CD4-positive, alpha-beta T cell (primary cell): ENCODE results near the gene TAF4. TPM values are rescaled to one million over a fixed set of nuclear protein-coding genes. Genes with fewer than 3 reads are reported as not detected.

Source experiments
- ATAC-seq: fragments of 200-7000 bp; cut with Tn5 transposase; one replicate; pipeline ENCODE4 v1.10.0; 2022; ENCODE audit warnings: mild to moderate bottlenecking; ENCODE audit not compliant: poor library complexity
- CTCF ChIA-PET: fragments of 350-600 bp; sonication (Branson Sonifier 250); formaldehyde crosslinking; loops from one replicate; lab custom pipeline; 2021; ENCODE audit warnings: antibody characterized with exemption, inconsistent platforms; lab: Charles Lee
- POLR2A ChIA-PET: fragments of 350-600 bp; sonication (Branson Sonifier 250); formaldehyde crosslinking; loops from one replicate; lab custom pipeline; 2021; ENCODE audit warnings: antibody characterized with exemption, inconsistent platforms; lab: Charles Lee
- DNase-seq, 14 experiments: peaks; one replicate each; pipeline ENCODE4 v3.0.0-alpha.2; 2013 to 2020; ENCODE audit warnings: mixed read lengths in 2 of 14
- H3K27ac ChIP-seq, 2 donors: one replicate each; pipeline versions ENCODE4 v1.5.1 to v1.7.0; 2013; ENCODE audit warnings: low read length in 2 of 2, low read depth in 1 of 2, mild to moderate bottlenecking in 1 of 2
- H3K27me3 ChIP-seq, 2 experiments: 1 replicate in 1 of 2; 2 replicates in 1 of 2; pipeline versions ENCODE4 v1.6.1 to v1.7.0; 2013; ENCODE audit warnings: low read length in 2 of 2, control low read depth in 1 of 2, mild to moderate bottlenecking in 1 of 2, moderate library complexity in 1 of 2; ENCODE audit not compliant: insufficient read depth in 2 of 2, control insufficient read depth in 1 of 2
- H3K36me3 ChIP-seq: one replicate; pipeline ENCODE4 v1.6.1; 2013; ENCODE audit warnings: low read length, control low read depth; ENCODE audit not compliant: insufficient read depth
- H3K4me1 ChIP-seq: one replicate; pipeline ENCODE4 v1.6.1; 2013; ENCODE audit warnings: low read length, control low read depth; ENCODE audit not compliant: insufficient read depth
- H3K4me3 ChIP-seq: one replicate; pipeline ENCODE4 v1.5.1; 2013; ENCODE audit warnings: mild to moderate bottlenecking, low read length, moderate library complexity
- H3K9me3 ChIP-seq, 2 experiments: 1 replicate in 1 of 2; 2 replicates in 1 of 2; pipeline versions ENCODE4 v1.6.1 to v1.7.0; 2013; ENCODE audit warnings: low read length in 2 of 2, mild to moderate bottlenecking in 2 of 2, control low read depth in 1 of 2, moderate library complexity in 1 of 2; ENCODE audit not compliant: control insufficient read depth in 1 of 2, insufficient read depth in 1 of 2
- H3K27ac Mint-ChIP-seq: one replicate; pipeline ENCODE4 v1.8.0; 2020; ENCODE audit warnings: mixed read lengths
- H3K27me3 Mint-ChIP-seq: one replicate; pipeline ENCODE4 v1.8.0; 2021; ENCODE audit warnings: mixed read lengths
- H3K36me3 Mint-ChIP-seq: one replicate; pipeline ENCODE4 v1.8.0; 2021; ENCODE audit warnings: low read depth, mixed read lengths
- H3K4me1 Mint-ChIP-seq: one replicate; pipeline ENCODE4 v1.8.0; 2021; ENCODE audit warnings: low read depth, mixed read lengths
- H3K4me3 Mint-ChIP-seq: one replicate; pipeline ENCODE4 v1.8.0; 2020; ENCODE audit warnings: mild to moderate bottlenecking, mixed read lengths
- H3K9me3 Mint-ChIP-seq: one replicate; pipeline ENCODE4 v1.8.0; 2020; ENCODE audit warnings: mixed read lengths
- intact Hi-C, 2 experiments: fragments of 100-400 bp; cut with DNase I in 1 of 2; cut with micrococcal nuclease in 1 of 2; formaldehyde crosslinking; loops; one replicate each; pipeline versions ENCODE4 v1.15.1 to v1.9.0; 2023 to 2025; cut with DNase I, micrococcal nuclease
- total RNA-seq, 174 experiments: library from RNA in 2 of 174; stranded (reverse) in 2 of 174; gene quantifications; one replicate each; pipeline ENCODE4 v1.2.3 and lab custom pipeline; 2021 to 2026
- TF ChIP-seq, protein P1 (sequence below): fragments of 200-600 bp; IDR thresholded peaks from one replicate; pipeline ENCODE4 v1.8.0; 2022; ENCODE audit warnings: antibody characterized with exemption, mild to moderate bottlenecking

TAF4 gene
- total RNA-seq, 2 experiments from 2014 or later = 11.1 to 12.5 TPM

- Mint-ChIP-seq H3K4me3 (no peak overlapping the region), H3K9me3 (peaks cover 6% of the 10 kb centered on the region), H3K27ac (no peak overlapping the region), H3K36me3 (peaks cover 97% of the 10 kb centered on the region), H3K4me1 (peaks cover 6% of the 10 kb centered on the region), H3K27me3 (no peaks in the 10 kb centered on the region)
- intact Hi-C loops = no loop called here
- CTCF ChIA-PET = no interaction called here
- POLR2A ChIA-PET = no interaction called here
- Histone ChIP-seq H3K27me3 (no peaks in the 10 kb centered on the region), H3K4me3 (no peak overlapping the region), H3K36me3 (peaks cover 75% of the 10 kb centered on the region), H3K9me3 (peaks cover 11 to 36% of the 10 kb centered on the region in 2 experiments), H3K4me1 (no peaks in the 10 kb centered on the region), H3K27ac (no peak overlapping the region)
- no peak for DNase-seq
- TF ChIP-seq, protein P1, sequence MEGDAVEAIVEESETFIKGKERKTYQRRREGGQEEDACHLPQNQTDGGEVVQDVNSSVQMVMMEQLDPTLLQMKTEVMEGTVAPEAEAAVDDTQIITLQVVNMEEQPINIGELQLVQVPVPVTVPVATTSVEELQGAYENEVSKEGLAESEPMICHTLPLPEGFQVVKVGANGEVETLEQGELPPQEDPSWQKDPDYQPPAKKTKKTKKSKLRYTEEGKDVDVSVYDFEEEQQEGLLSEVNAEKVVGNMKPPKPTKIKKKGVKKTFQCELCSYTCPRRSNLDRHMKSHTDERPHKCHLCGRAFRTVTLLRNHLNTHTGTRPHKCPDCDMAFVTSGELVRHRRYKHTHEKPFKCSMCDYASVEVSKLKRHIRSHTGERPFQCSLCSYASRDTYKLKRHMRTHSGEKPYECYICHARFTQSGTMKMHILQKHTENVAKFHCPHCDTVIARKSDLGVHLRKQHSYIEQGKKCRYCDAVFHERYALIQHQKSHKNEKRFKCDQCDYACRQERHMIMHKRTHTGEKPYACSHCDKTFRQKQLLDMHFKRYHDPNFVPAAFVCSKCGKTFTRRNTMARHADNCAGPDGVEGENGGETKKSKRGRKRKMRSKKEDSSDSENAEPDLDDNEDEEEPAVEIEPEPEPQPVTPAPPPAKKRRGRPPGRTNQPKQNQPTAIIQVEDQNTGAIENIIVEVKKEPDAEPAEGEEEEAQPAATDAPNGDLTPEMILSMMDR = no peak
- no peak for ATAC-seq
Observed at GRCh38 chr20:61991476-61991875, 74.2 kb downstream of the TAF4 start.

- peaks cover 94% of the 10 kb centered on the region for H3K36me3 Mint-ChIP-seq
- no peak overlapping the region for H3K4me3 ChIP-seq
- intact Hi-C loops = no loop called here
- no peaks in the 10 kb centered on the region for H3K4me1 ChIP-seq
- H3K4me3 Mint-ChIP-seq = no peak overlapping the region
- H3K9me3 Mint-ChIP-seq = peaks cover 6% of the 10 kb centered on the region
- ChIA-PET POLR2A (no interaction called here), CTCF (no interaction called here)
- H3K27me3 ChIP-seq = no peaks in the 10 kb centered on the region
- H3K27me3 Mint-ChIP-seq = no peaks in the 10 kb centered on the region
- H3K27ac ChIP-seq = no peak overlapping the region
- peaks cover 9% of the 10 kb centered on the region for H3K4me1 Mint-ChIP-seq
- peaks cover 11 to 42% of the 10 kb centered on the region in 2 experiments for H3K9me3 ChIP-seq
- peaks cover 75% of the 10 kb centered on the region for H3K36me3 ChIP-seq
- ATAC-seq = no peak
- no peak for DNase-seq
- no peak overlapping the region for H3K27ac Mint-ChIP-seq
- TF ChIP-seq, protein P1 = no peak
Observed at GRCh38 chr20:61990484-61990883, 75.2 kb downstream of the TAF4 start.

DNA sequence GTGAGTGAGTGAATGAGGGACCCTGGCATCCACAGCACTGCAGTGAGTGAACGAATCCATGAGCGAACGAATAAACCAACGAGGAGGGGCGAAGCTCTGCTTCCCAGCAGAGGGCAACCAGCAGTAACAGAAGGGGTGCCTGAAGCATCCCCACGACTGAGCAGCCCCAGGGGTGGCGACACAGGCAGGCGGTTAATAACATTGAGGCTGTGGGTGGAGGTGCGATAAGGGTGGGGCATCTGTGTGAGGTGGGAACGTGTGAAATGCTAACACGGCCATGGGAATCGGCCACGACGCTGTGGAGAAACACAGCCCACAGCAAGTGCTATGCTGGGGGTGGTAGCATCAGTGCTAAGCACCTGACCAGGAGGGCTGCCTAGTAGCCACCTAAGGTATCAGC, 75.9 kb downstream of the TAF4 start:
- H3K4me3 Mint-ChIP-seq = no peak overlapping the region
- H3K27me3 Mint-ChIP-seq = no peaks in the 10 kb centered on the region
- peaks cover 11 to 48% of the 10 kb centered on the region in 2 experiments for H3K9me3 ChIP-seq
- TF ChIP-seq, protein P1 = no peak
- H3K36me3 Mint-ChIP-seq = peaks cover 88% of the 10 kb centered on the region
- POLR2A ChIA-PET = no interaction called here
- no peak overlapping the region for H3K27ac ChIP-seq
- intact Hi-C loops = no loop called here
- H3K27me3 ChIP-seq = no peaks in the 10 kb centered on the region
- DNase-seq (peak in 1 of 14 experiments; percentile 47), ATAC-seq (no peak)
- peaks cover 9% of the 10 kb centered on the region for H3K4me1 Mint-ChIP-seq
- H3K9me3 Mint-ChIP-seq = peaks cover 6% of the 10 kb centered on the region
- CTCF ChIA-PET = no interaction called here
- peaks cover 3% of the 10 kb centered on the region for H3K4me1 ChIP-seq
- H3K27ac Mint-ChIP-seq = no peak overlapping the region
- H3K36me3 ChIP-seq = peaks cover 71% of the 10 kb centered on the region
- no peak overlapping the region for H3K4me3 ChIP-seq
